Tibial nerve (tissue), 3 donors: ENCODE data around the gene MAG.

Experiments
- POLR2A ChIP-seq, 2 donors: fragments of 450-650 bp; IDR thresholded peaks; one replicate each; pipeline ENCODE4 v1.6.1; 2017; ENCODE audit warnings: antibody characterized with exemption in 2 of 2, mild to moderate bottlenecking in 2 of 2, moderate library complexity in 2 of 2
- TF ChIP-seq, protein P1 (sequence below), 5 experiments: fragments of 200-600 bp in 3 of 5; fragments of 450-650 bp in 2 of 5; sonication (generic) in 3 of 5; IDR thresholded peaks; one replicate each; pipeline ENCODE4 v1.5.1; 2016 to 2019; ENCODE audit warnings: antibody characterized with exemption in 5 of 5, mild to moderate bottlenecking in 3 of 5, moderate library complexity in 2 of 5

DNA sequence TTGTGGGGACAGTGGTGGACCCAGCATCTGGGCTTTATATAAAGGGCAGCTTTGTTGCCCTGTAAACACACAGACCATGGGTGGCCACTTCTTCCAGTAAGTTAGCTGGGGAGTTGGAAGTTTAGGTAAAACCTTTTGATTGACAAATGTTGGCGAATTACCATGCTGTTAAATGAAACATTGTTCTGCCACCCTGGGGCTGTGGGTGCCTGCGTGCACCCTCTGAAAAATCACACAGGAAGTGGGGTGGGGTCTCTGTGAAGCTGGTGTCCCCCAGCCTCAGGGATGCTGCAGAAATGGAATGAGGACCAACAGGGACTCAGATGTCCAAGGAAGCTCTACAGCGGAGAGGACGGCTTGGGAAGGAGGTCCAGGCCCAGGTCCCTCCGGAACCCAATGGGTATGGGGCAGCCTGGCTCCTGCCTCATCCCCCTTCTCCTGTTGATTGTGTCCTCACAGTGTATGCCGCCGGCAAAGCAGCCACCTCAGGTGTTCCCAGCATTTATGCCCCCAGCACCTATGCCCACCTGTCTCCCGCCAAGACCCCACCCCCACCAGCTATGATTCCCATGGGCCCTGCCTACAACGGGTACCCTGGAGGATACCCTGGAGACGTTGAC is 26.0 kb upstream of the MAG start:
- TF ChIP-seq, protein P1, sequence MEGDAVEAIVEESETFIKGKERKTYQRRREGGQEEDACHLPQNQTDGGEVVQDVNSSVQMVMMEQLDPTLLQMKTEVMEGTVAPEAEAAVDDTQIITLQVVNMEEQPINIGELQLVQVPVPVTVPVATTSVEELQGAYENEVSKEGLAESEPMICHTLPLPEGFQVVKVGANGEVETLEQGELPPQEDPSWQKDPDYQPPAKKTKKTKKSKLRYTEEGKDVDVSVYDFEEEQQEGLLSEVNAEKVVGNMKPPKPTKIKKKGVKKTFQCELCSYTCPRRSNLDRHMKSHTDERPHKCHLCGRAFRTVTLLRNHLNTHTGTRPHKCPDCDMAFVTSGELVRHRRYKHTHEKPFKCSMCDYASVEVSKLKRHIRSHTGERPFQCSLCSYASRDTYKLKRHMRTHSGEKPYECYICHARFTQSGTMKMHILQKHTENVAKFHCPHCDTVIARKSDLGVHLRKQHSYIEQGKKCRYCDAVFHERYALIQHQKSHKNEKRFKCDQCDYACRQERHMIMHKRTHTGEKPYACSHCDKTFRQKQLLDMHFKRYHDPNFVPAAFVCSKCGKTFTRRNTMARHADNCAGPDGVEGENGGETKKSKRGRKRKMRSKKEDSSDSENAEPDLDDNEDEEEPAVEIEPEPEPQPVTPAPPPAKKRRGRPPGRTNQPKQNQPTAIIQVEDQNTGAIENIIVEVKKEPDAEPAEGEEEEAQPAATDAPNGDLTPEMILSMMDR (IDR thresholded peaks at IDR 0.05), result no peak
- no peak for TF ChIP-seq POLR2A (IDR thresholded peaks at IDR 0.05)
